ENCODE measurements around the gene MACROH2A2.
"Not testable (repeated sequence)": the region's sequence is repeated elsewhere in the genome, so short reads cannot be mapped to it uniquely, and the experiment has no call there.

Gene MACROH2A2

DNA sequence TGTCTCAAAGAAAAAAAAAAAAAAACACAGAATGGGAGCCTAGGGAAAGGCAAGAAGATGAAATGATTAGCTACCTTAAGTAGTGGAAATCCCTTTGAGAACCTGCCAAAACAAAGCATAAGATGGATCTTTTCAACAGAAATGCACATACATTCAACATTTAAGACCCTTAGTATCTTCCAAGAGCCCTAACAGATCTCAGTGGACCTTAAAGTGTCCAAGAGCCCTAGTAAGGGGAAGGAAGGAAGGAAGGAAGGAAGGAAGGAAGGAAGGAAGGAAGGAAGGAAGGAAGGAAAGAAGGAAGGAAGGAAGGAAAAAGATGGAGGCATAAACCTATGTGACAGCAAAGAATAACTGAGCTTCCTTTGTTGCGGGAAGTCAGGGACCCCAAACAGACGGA lies 11.6 kb upstream of the MACROH2A2 start:
- TF ChIP-seq, protein P1, sequence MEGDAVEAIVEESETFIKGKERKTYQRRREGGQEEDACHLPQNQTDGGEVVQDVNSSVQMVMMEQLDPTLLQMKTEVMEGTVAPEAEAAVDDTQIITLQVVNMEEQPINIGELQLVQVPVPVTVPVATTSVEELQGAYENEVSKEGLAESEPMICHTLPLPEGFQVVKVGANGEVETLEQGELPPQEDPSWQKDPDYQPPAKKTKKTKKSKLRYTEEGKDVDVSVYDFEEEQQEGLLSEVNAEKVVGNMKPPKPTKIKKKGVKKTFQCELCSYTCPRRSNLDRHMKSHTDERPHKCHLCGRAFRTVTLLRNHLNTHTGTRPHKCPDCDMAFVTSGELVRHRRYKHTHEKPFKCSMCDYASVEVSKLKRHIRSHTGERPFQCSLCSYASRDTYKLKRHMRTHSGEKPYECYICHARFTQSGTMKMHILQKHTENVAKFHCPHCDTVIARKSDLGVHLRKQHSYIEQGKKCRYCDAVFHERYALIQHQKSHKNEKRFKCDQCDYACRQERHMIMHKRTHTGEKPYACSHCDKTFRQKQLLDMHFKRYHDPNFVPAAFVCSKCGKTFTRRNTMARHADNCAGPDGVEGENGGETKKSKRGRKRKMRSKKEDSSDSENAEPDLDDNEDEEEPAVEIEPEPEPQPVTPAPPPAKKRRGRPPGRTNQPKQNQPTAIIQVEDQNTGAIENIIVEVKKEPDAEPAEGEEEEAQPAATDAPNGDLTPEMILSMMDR (IDR thresholded peaks at IDR 0.05; ENCODE audit: low read depth, low read length): no peak

DNA sequence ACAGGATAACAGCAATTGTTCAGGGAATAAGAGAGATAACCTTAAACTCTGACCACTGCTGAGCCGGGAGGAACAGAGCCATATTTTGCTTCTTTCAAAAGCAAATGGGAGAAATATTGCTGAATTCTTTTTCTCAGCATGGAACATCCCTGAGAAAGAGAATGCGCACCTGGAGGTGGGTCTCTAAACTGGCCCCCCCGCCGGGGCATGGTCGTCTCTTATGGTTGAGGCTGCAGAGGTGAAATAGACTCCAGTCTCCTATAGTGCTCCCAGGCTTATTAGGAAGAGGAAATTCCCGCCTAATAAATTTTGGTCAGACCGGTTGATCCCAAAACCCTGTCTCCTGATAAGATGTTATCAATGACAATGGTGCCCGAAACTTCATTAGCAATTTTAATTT lies 10.9 kb upstream of the MACROH2A2 start:
- not testable (repeated sequence) for H3K4me3 ChIP-seq (ENCODE audit: low read depth, low read length)

More for the DNA sequence above, 11.6 kb upstream of the MACROH2A2 start:
- H3K4me3 ChIP-seq (ENCODE audit: low read depth, low read length): no peak overlapping the region

DNA sequence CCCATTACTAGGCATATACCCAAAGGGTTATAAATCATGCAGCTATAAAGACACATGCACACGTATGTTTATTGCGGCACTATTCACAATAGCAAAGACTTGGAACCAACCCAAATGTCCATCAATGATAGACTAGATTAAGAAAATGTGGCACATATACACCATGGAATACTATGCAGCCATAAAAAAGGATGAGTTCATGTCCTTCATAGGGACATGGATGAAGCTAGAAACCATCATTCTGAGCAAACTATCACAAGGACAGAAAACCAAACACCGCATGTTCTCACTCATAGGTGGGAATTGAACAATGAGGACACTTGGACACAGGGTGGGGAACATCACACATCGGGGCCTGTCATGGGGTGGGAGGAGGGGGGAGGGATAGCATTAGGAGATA lies 5.6 kb upstream of the MACROH2A2 start:
- not testable (repeated sequence) for H3K4me3 ChIP-seq (ENCODE audit: low read depth, low read length)

GRCh38 chr10:70048030-70048723 lies 4.5 kb upstream of the MACROH2A2 start:
- H3K4me3 ChIP-seq (ENCODE audit: low read depth, low read length): no peak overlapping the region
- TF ChIP-seq, protein P1 (IDR thresholded peaks at IDR 0.05; ENCODE audit: low read depth, low read length): no peak

- TF ChIP-seq, protein P1 (IDR thresholded peaks at IDR 0.05; ENCODE audit: low read depth, low read length): no peak
- H3K4me3 ChIP-seq (ENCODE audit: low read depth, low read length): no peak overlapping the region
These were observed 798 bp upstream of the MACROH2A2 start for GRCh38 chr10:70051848-70052247.

GRCh38 chr10:70053218-70053840 lies 683 bp downstream of the MACROH2A2 start:
- peak overlapping the region; percentile 56 for H3K4me3 ChIP-seq (ENCODE audit: low read depth, low read length)
- TF ChIP-seq, protein P1 (IDR thresholded peaks at IDR 0.05; ENCODE audit: low read depth, low read length): no peak

GRCh38 chr10:70053841-70054288 lies 1.2 kb downstream of the MACROH2A2 start:
- peak overlapping the region; percentile 56 for H3K4me3 ChIP-seq (ENCODE audit: low read depth, low read length)

GRCh38 chr10:70054902-70055301 lies 2.3 kb downstream of the MACROH2A2 start:
- TF ChIP-seq, protein P1 (IDR thresholded peaks at IDR 0.05; ENCODE audit: low read depth, low read length): no peak
- no peak overlapping the region for H3K4me3 ChIP-seq (ENCODE audit: low read depth, low read length)

More at GRCh38 chr10:70053841-70054288, 1.2 kb downstream of the MACROH2A2 start:
- TF ChIP-seq, protein P1 (IDR thresholded peaks at IDR 0.05; ENCODE audit: low read depth, low read length): no peak
